H1 (cell line): ENCODE measurements around the gene AGAP1. TPM values are rescaled to one million over a fixed set of nuclear protein-coding genes. Genes with fewer than 3 reads are reported as not detected.

Experiments
- CBX8 ChIP-seq: fragments of 300-800, 300-1000 bp; sonication (generic); IDR thresholded peaks from 2 replicates; pipeline ENCODE4 v1.7.1; 2016; ENCODE audit warnings: low read depth, low read length, borderline replicate concordance
- JUND ChIP-seq: IDR thresholded peaks from 2 replicates; pipeline ENCODE4 v1.6.1; 2011; ENCODE audit warnings: mild to moderate bottlenecking, improper control_type of control experiment, low read length
- NANOG ChIP-seq: IDR thresholded peaks from 2 replicates; pipeline ENCODE4 v1.6.1; 2011; ENCODE audit warnings: low read length, low read depth, mild to moderate bottlenecking, inconsistent platforms; ENCODE audit not compliant: insufficient read depth, poor library complexity, severe bottlenecking
- RNF2 ChIP-seq: fragments of 200-900, 300-1000 bp; sonication (generic); IDR thresholded peaks from 2 replicates; pipeline ENCODE4 v1.7.1; 2016; ENCODE audit warnings: borderline replicate concordance, low read depth, mild to moderate bottlenecking, antibody characterized with exemption, low read length; ENCODE audit not compliant: poor library complexity, severe bottlenecking; ENCODE audit errors: missing control alignments
- TAF1 ChIP-seq: IDR thresholded peaks from 2 replicates; pipeline ENCODE4 v1.6.1; 2011; ENCODE audit warnings: mild to moderate bottlenecking, low read depth, low read length
- polyA plus RNA-seq, 7 experiments: library from polyadenylated mRNA; depleted of rRNA in 3 of 7; stranded (reverse) in 5 of 7; unstranded in 2 of 7; fragments of >200 nt in 5 of 7; fragments of 200-250 nt in 2 of 7; gene quantifications; 1 replicate in 5 of 7; 2 replicates in 1 of 7; 4 replicates in 1 of 7; pipeline versions ENCODE4 v1.2.1 to v1.2.3, GENCODE V29; 2011 to 2013; ENCODE audit warnings: missing spikeins in 2 of 7, mixed read lengths in 2 of 7
- total RNA-seq: library from RNA; stranded (reverse); fragmentation: NEBNext Ultra II Directional; extraction: Animal tissue kit (Norgen Biotek cat#: 25700); gene quantifications from 2 replicates; pipeline ENCODE4 v1.2.1, GENCODE V29; 2021

The AGAP1 gene
- total and polyA plus RNA-seq, 2 of the 8 experiments (the other 6 are each of a cell fraction or from before 2014, with no cell fraction given) = 18.1 to 39.4 TPM

DNA sequence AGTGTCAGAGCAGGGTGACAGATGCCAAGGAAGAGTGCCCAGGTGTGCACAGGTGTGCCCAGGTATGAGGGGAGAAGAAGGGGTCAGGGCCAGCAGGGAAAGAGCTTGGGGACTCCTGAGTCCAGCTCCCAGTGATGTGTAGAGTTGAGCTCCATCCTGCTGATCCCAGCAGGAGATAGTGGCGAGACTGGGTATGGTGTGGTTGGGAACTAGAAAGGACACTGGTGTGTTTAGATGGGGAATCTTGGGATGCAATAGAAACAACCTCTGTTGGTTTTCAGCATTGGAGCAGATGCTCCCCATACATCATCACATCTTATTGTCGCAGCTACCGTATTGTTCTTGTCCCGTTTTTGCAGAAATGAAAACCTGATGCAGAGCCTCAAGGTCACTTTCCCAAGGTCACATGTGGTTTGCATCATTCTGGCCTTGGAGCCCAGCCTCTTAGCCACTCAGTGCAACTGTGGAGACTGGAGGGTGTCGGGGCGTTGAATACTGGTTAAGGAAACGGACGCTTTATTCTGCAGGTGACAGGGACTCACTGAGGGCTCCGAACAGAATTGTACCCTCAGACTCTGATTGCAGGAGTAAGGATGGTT lies 166.7 kb downstream of the AGAP1 start (continued):
- TF ChIP-seq RNF2 = no peak
- TF ChIP-seq TAF1 = no peak
- no peak for TF ChIP-seq JUND
- no peak for TF ChIP-seq NANOG
- no peak for TF ChIP-seq CBX8
